ENCODE data around the gene PVALB. TPM values are rescaled to one million over a fixed set of nuclear protein-coding genes. Genes with fewer than 3 reads are reported as not detected.

PVALB gene
- total and polyA plus RNA-seq, 9 of the 15 experiments (the other 6 are each of a cell fraction or from before 2014, with no cell fraction given): not detected

GRCh38 chr22:36831206-36831605 lies 14.4 kb upstream of the PVALB start:
- no peak overlapping the region for H2AFZ ChIP-seq (ENCODE audit: low read depth, low read length)
- TF ChIP-seq SRSF1 (IDR thresholded peaks at IDR 0.05; ENCODE audit: low read depth, low read length): no peak
- no peak for TF ChIP-seq MXI1 (IDR thresholded peaks at IDR 0.05; ENCODE audit: low read depth, low read length)
- TF ChIP-seq PTRF (tag; IDR thresholded peaks at IDR 0.05): no peak
- TF ChIP-seq USF1 (CRISPR knock-in tag; IDR thresholded peaks at IDR 0.05): no peak
- TF ChIP-seq BCOR (IDR thresholded peaks at IDR 0.05): no peak
- H3K27ac ChIP-seq (ENCODE audit: extremely low read depth, low read depth, low read length): no peak overlapping the region
- H3K36me3 ChIP-seq (ENCODE audit: control insufficient read depth, insufficient read depth, low read length): no peaks in the 10 kb centered on the region
- intact Hi-C loops (cut with micrococcal nuclease) (no loop called here), in situ Hi-C loops (cut with MboI) (no loop called here)
- no peaks in the 10 kb centered on the region for H4K20me1 ChIP-seq (replicated peaks; ENCODE audit: control insufficient read depth, insufficient read depth, low read length)
- no peak for FAIRE-seq
- no peaks in the 10 kb centered on the region for H3K79me2 ChIP-seq (ENCODE audit: control insufficient read depth, insufficient read depth, low read length)
- no peaks in the 10 kb centered on the region for H3K9me3 ChIP-seq (replicated peaks; ENCODE audit: control insufficient read depth, insufficient read depth, low read depth, low read length)
- H3K9me1 ChIP-seq (ENCODE audit: control insufficient read depth, insufficient read depth, low read length): no peaks in the 10 kb centered on the region
- BruUV-seq (replicated peaks): no TSS peak
- CTCF ChIA-PET (ENCODE audit: low intra/inter-chr PET ratio): no interaction called here
- H3K4me2 ChIP-seq (ENCODE audit: insufficient read depth, low read length): no peak overlapping the region
- POLR2A ChIA-PET: interaction anchor here (0.5 kb wide), 1 partner anchor 21 kb away, joined by 3 read pairs; no protein-coding TSS in a partner anchor
- H3K4me1 ChIP-seq (replicated peaks in 1 of 2; ENCODE audit: control insufficient read depth in 2 of 2, insufficient read depth in 2 of 2, low read length in 2 of 2): no peaks in the 10 kb centered on the region
- peaks cover 0 to 4% of the 10 kb centered on the region in 2 experiments; a peak in 1 of 5 replicates for H3K27me3 ChIP-seq (ENCODE audit: control insufficient read depth in 2 of 2, insufficient read depth in 2 of 2, low read length in 2 of 2)
- ATAC-seq: no peak
- H3K9ac ChIP-seq (ENCODE audit: insufficient read depth in 1 of 2, low read depth in 2 of 2, low read length in 2 of 2): no peak overlapping the region
- H3K4me3 ChIP-seq: no peak overlapping the region
- DNase-seq (ENCODE audit: extremely low read depth in 1 of 4, low spot score in 3 of 4): no peak

- no peaks in the 10 kb centered on the region for H3K9me1 ChIP-seq (ENCODE audit: control insufficient read depth, insufficient read depth, low read length)
- intact Hi-C loops (cut with micrococcal nuclease): no loop called here
- no peaks in the 10 kb centered on the region for H4K20me1 ChIP-seq (replicated peaks; ENCODE audit: control insufficient read depth, insufficient read depth, low read length)
- no peak for ATAC-seq
- peaks cover 0 to 4% of the 10 kb centered on the region in 2 experiments; a peak in 1 of 5 replicates for H3K27me3 ChIP-seq (ENCODE audit: control insufficient read depth in 2 of 2, insufficient read depth in 2 of 2, low read length in 2 of 2)
- ChIA-PET CTCF (ENCODE audit: low intra/inter-chr PET ratio) (no interaction called here), POLR2A (no interaction called here)
- no peak overlapping the region for H3K9ac ChIP-seq (ENCODE audit: insufficient read depth in 1 of 2, low read depth in 2 of 2, low read length in 2 of 2)
- BruUV-seq (replicated peaks): no TSS peak
- WGBS (ENCODE audit: insufficient coverage, low coverage, missing lambda C conversion rate): 0% methylated on average over 2 of the region's 2 CpGs
- H2AFZ ChIP-seq (ENCODE audit: low read depth, low read length): no peak overlapping the region
- no peak for FAIRE-seq
- H3K79me2 ChIP-seq (ENCODE audit: control insufficient read depth, insufficient read depth, low read length): no peaks in the 10 kb centered on the region
- no peaks in the 10 kb centered on the region for H3K9me3 ChIP-seq (replicated peaks; ENCODE audit: control insufficient read depth, insufficient read depth, low read depth, low read length)
- DNase-seq (ENCODE audit: extremely low read depth in 1 of 4, low spot score in 3 of 4): no peak
- H3K4me2 ChIP-seq (ENCODE audit: insufficient read depth, low read length): no peak overlapping the region
- no peaks in the 10 kb centered on the region for H3K36me3 ChIP-seq (ENCODE audit: control insufficient read depth, insufficient read depth, low read length)
- TF ChIP-seq C11orf30 (IDR thresholded peaks at IDR 0.05; ENCODE audit: low read depth): no peak
- TF ChIP-seq ZNF639 (CRISPR knock-in tag; conservative IDR thresholded peaks at IDR 0.05 in 1 of 2, IDR thresholded peaks at IDR 0.05 in 1 of 2): no peak
- no peak for TF ChIP-seq STAT5B (CRISPR knock-in tag; IDR thresholded peaks at IDR 0.05)
- no peak for TF ChIP-seq CLOCK (CRISPR knock-in tag; IDR thresholded peaks at IDR 0.05; ENCODE audit: borderline replicate concordance)
- in situ Hi-C loops (cut with MboI): no loop called here
- no peaks in the 10 kb centered on the region for H3K4me1 ChIP-seq (replicated peaks in 1 of 2; ENCODE audit: control insufficient read depth in 2 of 2, insufficient read depth in 2 of 2, low read length in 2 of 2)
- no peak overlapping the region for H3K27ac ChIP-seq (ENCODE audit: extremely low read depth, low read depth, low read length)
- no peak overlapping the region for H3K4me3 ChIP-seq
These were observed 13.8 kb upstream of the PVALB start for GRCh38 chr22:36830601-36831000.

Data from K562 (cell line).